Endothelial cell of umbilical vein (primary cell): ENCODE measurements around the gene COL4A1. TPM values are rescaled to one million over a fixed set of nuclear protein-coding genes. Genes with fewer than 3 reads are reported as not detected.

ENCODE experiments used
- BruUV-seq: library from RNA; stranded (reverse); fragments of 400-500 nt; replicated peaks from 2 replicates; lab custom pipeline; 2021; lab: Mats Ljungman, UMichigan
- CTCF ChIA-PET: fragments of 300-600, 350-600 bp; sonication (Branson Sonifier 250); formaldehyde crosslinking; loops from one replicate; lab custom pipeline; 2021; ENCODE audit warnings: antibody characterized with exemption, inconsistent platforms; lab: Charles Lee
- POLR2A ChIA-PET: fragments of 300-600, 350-600 bp; sonication (Branson Sonifier 250); formaldehyde crosslinking; loops from one replicate; lab custom pipeline; 2021; ENCODE audit warnings: antibody characterized with exemption, inconsistent platforms; lab: Charles Lee
- DNase-seq: peaks from one replicate; pipeline ENCODE4 v3.0.0-alpha.2; 2011; ENCODE audit warnings: low read depth, low spot score
- FAIRE-seq: peaks from 2 replicates; lab custom pipeline; 2011; peaks lifted over from hg19 to GRCh38; lab: Jason Lieb, UNC
- H2AFZ ChIP-seq: 2 replicates; pipeline ENCODE4 v1.6.0; 2012; ENCODE audit warnings: low read depth, low read length, control low read depth, inconsistent platforms
- H3K27ac ChIP-seq: 2 replicates; pipeline ENCODE4 v1.5.1; 2011; ENCODE audit warnings: low read depth, mild to moderate bottlenecking, control low read depth, low read length, moderate library complexity; ENCODE audit not compliant: insufficient read depth
- H3K27me3 ChIP-seq, 2 experiments: 2 replicates each; pipeline versions ENCODE4 v1.6.0 to v1.6.1; 2011; ENCODE audit warnings: low read length in 2 of 2, mixed read lengths in 1 of 2; ENCODE audit not compliant: control insufficient read depth in 2 of 2, insufficient read depth in 2 of 2
- H3K36me3 ChIP-seq, 2 experiments: 2 replicates in 1 of 2; 3 replicates in 1 of 2; pipeline ENCODE4 v1.5.1; 2011; ENCODE audit warnings: low read length in 2 of 2, mild to moderate bottlenecking in 1 of 2, moderate library complexity in 1 of 2; ENCODE audit not compliant: control insufficient read depth in 2 of 2, insufficient read depth in 2 of 2; ENCODE audit errors: extremely low read depth in 1 of 2
- H3K4me1 ChIP-seq: 3 replicates; pipeline ENCODE4 v1.5.1; 2011; ENCODE audit warnings: mild to moderate bottlenecking, low read length; ENCODE audit not compliant: control insufficient read depth, insufficient read depth; ENCODE audit errors: extremely low read depth
- H3K4me2 ChIP-seq: 2 replicates; pipeline ENCODE4 v1.6.1; 2011; ENCODE audit warnings: low read length, control low read depth, mixed read lengths; ENCODE audit not compliant: insufficient read depth
- H3K4me3 ChIP-seq, 3 experiments: fragments of 200-600 bp in 1 of 3; sonication (generic), shearing (Covaris generic) in 1 of 3; replicated peaks in 1 of 3; 2 replicates each; pipeline ENCODE4 v1.5.1; 2011 to 2016; ENCODE audit warnings: control low read depth in 3 of 3, low read length in 3 of 3, mild to moderate bottlenecking in 2 of 3, inconsistent platforms in 1 of 3, low read depth in 1 of 3, moderate library complexity in 1 of 3; ENCODE audit not compliant: insufficient read depth in 1 of 3
- H3K79me2 ChIP-seq: 2 replicates; pipeline ENCODE4 v1.6.0; 2012; ENCODE audit warnings: low read length, inconsistent platforms; ENCODE audit not compliant: control insufficient read depth, insufficient read depth
- H3K9ac ChIP-seq: replicated peaks from 2 replicates; pipeline ENCODE3; 2011; ENCODE audit warnings: low read length, control low read depth; ENCODE audit not compliant: insufficient read depth; ENCODE audit errors: extremely low read depth
- H3K9me1 ChIP-seq: replicated peaks from 3 replicates; pipeline ENCODE4 v1.6.0; 2011; ENCODE audit warnings: mild to moderate bottlenecking, low read length; ENCODE audit not compliant: control insufficient read depth, insufficient read depth; ENCODE audit errors: extremely low read depth
- H3K9me3 ChIP-seq: replicated peaks from 2 replicates; pipeline ENCODE4 v1.5.1; 2012; ENCODE audit warnings: low read length, inconsistent platforms; ENCODE audit not compliant: control insufficient read depth, insufficient read depth
- H4K20me1 ChIP-seq: replicated peaks from 2 replicates; pipeline ENCODE3; 2011; ENCODE audit warnings: mild to moderate bottlenecking, low read length; ENCODE audit not compliant: control insufficient read depth, insufficient read depth; ENCODE audit errors: extremely low read depth
- CTCF ChIP-seq, 2 donors: IDR thresholded peaks; 1 replicate in 1 of 2; 2 replicates in 1 of 2; pipeline ENCODE4 v1.5.1; 2011; ENCODE audit warnings: low read length in 2 of 2, mild to moderate bottlenecking in 2 of 2, moderate library complexity in 2 of 2, control low read depth in 1 of 2, inconsistent platforms in 1 of 2, low read depth in 1 of 2; ENCODE audit not compliant: insufficient read depth in 1 of 2; ENCODE audit errors: extremely low read depth in 1 of 2
- EZH2 ChIP-seq: IDR thresholded peaks from 2 replicates; pipeline ENCODE4 v1.6.1; 2012; ENCODE audit warnings: borderline replicate concordance, low read depth, mild to moderate bottlenecking, moderate library complexity, low read length, inconsistent platforms; ENCODE audit not compliant: severe bottlenecking
- FOS ChIP-seq: IDR thresholded peaks from 2 replicates; pipeline ENCODE4 v1.6.1; 2011; ENCODE audit warnings: mild to moderate bottlenecking, low read length, moderate library complexity, borderline replicate concordance; ENCODE audit not compliant: insufficient read depth
- GATA2 ChIP-seq: IDR thresholded peaks from 2 replicates; pipeline ENCODE4 v1.7.0; 2011; ENCODE audit warnings: low read depth, mild to moderate bottlenecking, moderate library complexity, mixed read lengths, low read length; ENCODE audit not compliant: insufficient read length, insufficient read depth
- JUN ChIP-seq: IDR thresholded peaks from 2 replicates; pipeline ENCODE4 v1.6.1; 2011; ENCODE audit warnings: borderline replicate concordance, low read depth; ENCODE audit not compliant: insufficient read length, insufficient read depth
- MAX ChIP-seq: IDR thresholded peaks from 2 replicates; pipeline ENCODE4 v1.6.1; 2011; ENCODE audit not compliant: insufficient read depth, insufficient read length
- MYC ChIP-seq: IDR thresholded peaks from one replicate; pipeline ENCODE4 v1.6.1; 2011; ENCODE audit warnings: mild to moderate bottlenecking, low read depth, low read length
- POLR2A ChIP-seq: IDR thresholded peaks from 2 replicates; pipeline ENCODE4 v1.6.1; 2012; ENCODE audit warnings: low read depth, mild to moderate bottlenecking, control low read depth, low read length
- POLR2AphosphoS5 ChIP-seq: IDR thresholded peaks from 2 replicates; pipeline ENCODE4 v1.6.1; 2012; ENCODE audit warnings: low read depth, mild to moderate bottlenecking, control low read depth, low read length, moderate library complexity; ENCODE audit not compliant: insufficient read depth
- dilution Hi-C: fragments of 300-500 bp; cut with MboI; formaldehyde crosslinking; loops from one replicate; pipeline ENCODE4 v1.15.0; 2019; ENCODE audit warnings: low sequenced_read_pairs; ENCODE audit not compliant: extremely low pct_ligation_motif_present
- intact Hi-C: fragments of 100-400 bp; cut with micrococcal nuclease; formaldehyde crosslinking; loops from one replicate; pipeline ENCODE4 v1.10.0; 2022
- polyA plus RNA-seq, 4 experiments: library from polyadenylated mRNA; depleted of rRNA in 3 of 4; stranded (reverse) in 3 of 4; unstranded in 1 of 4; fragments of >200 nt; gene quantifications; 2 replicates each; pipeline versions ENCODE4 v1.2.1 to v1.2.3, GENCODE V29; 2011 to 2012; ENCODE audit warnings: missing spikeins in 1 of 4
- total RNA-seq: library from RNA; stranded (reverse); gene quantifications from 2 replicates; pipeline ENCODE4 v1.2.3, GENCODE V29; 2021

Gene COL4A1
- total and polyA plus RNA-seq, 2 donors (not counting 3 experiments of a cell fraction or from before 2014, with no cell fraction given): 384 to 1,119 TPM

GRCh38 chr13:110319397-110319773 is 12.4 kb upstream of the COL4A1 start:
- Histone ChIP-seq H3K9me3 (no peaks in the 10 kb centered on the region), H3K36me3 (peaks cover 3 to 8% of the 10 kb centered on the region in 2 experiments), H3K4me3 (peak overlapping the region in 1 of 3 experiments; percentile 6), H4K20me1 (no peaks in the 10 kb centered on the region), H2AFZ (no peak overlapping the region), H3K9me1 (no peaks in the 10 kb centered on the region), H3K79me2 (peaks cover 70% of the 10 kb centered on the region), H3K27ac (peak overlapping the region; percentile 97), H3K4me1 (peaks cover 31% of the 10 kb centered on the region), H3K4me2 (peak overlapping the region; percentile 44), H3K9ac (peak overlapping the region; percentile 85), H3K27me3 (no peaks in the 10 kb centered on the region)
- FAIRE-seq: no peak
- ChIA-PET CTCF (interaction anchor here (0.8 to 1.5 kb wide), 6 partner anchors 12 to 97 kb away, joined by 3 to 8 read pairs (median 4); partner anchors contain the start of genes COL4A1 and COL4A2), POLR2A (interaction anchor here (0.6 to 1.0 kb wide), 3 partner anchors 11 to 29 kb away, joined by 3 to 8 read pairs (median 3); no protein-coding TSS in a partner anchor)
- TF ChIP-seq POLR2AphosphoS5 (no peak), POLR2A (no peak), EZH2 (no peak), JUN (no peak), MYC (no peak), MAX (no peak), FOS (no peak), CTCF (IDR thresholded peaks at IDR 0.05; ENCODE audit: extremely low read depth in 1 of 2, insufficient read depth in 1 of 2, low read depth in 1 of 2, low read length in 2 of 2) (no peak), GATA2 (no peak)
- intact Hi-C loops: loop anchor here (1.0 kb wide), 2 partner anchors 29 to 93 kb away; no protein-coding TSS in a partner anchor
- dilution Hi-C loops: no loop called here
- DNase-seq: no peak
- no TSS peak for BruUV-seq
